GM19025 (cell line): ENCODE measurements around the gene LSG1.
"Not testable (repeated sequence)": the region's sequence is repeated elsewhere in the genome, so short reads cannot be mapped to it uniquely, and the experiment has no call there.

Source experiments
- ATAC-seq: cut with Tn5 transposase; IDR thresholded peaks from one replicate; pipeline ENCODE4 v1.9.1; 2021; ENCODE audit warnings: mild to moderate bottlenecking, low read depth, moderate library complexity; ENCODE audit not compliant: unreplicated experiment

The LSG1 gene

GRCh38 chr3:194619741-194620140, 52.2 kb downstream of the LSG1 start:
- ATAC-seq: no peak

DNA sequence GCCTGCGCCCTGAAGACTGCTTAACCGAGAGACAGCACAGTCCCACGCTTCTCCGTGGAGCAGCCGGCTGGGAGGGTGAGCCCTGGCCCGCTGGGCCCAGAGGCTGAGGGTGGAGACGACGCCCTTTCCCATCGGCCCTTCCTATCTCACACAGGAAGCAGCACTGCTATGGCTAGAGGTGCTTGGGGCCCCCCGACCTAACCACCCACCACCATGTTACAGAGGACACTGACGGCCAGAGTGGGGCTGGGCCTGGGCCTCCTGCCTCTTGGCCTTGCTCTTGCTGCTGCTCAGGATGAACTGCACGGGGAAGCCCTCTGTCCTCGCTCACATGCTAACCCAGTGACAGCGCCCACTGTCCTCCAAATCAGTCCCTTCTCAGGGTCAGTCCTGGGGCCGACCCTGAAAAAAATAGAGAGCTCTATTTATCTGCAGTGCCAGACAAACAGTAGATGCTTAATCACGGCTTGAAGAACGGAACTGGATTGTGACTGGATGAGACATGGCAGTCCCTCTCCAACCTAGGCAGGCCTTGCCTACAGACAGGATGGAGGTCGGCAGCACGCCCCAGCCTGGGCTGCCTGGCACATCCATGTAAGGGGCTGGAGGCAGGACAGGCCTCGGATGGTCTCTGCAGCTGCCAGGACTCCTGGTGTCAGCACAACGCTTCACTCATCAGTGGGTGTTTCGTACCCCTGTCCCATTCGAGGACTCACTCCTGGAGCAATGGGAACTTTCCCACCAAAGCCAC, 53.0 kb downstream of the LSG1 start:
- no peak for ATAC-seq

DNA sequence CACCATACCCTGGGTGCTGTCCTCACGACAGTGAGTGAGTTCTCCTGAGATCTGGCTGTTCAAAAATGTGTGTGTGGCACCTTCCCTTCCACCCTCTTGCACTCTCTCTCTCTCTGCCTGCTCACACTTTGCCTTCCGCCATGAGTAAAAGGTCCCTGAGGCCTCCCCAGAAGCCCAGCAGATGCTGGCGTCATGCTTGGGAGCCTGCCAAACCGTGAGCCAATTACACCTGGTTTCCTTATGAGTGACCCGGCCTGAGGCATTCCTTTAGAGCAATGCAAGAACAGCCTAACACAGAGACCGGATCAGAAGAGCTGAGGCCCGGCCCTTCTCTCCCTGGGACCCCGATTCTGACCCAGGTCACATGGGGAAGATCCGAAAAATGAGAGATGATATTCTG, 54.2 kb downstream of the LSG1 start:
- no peak for ATAC-seq

DNA sequence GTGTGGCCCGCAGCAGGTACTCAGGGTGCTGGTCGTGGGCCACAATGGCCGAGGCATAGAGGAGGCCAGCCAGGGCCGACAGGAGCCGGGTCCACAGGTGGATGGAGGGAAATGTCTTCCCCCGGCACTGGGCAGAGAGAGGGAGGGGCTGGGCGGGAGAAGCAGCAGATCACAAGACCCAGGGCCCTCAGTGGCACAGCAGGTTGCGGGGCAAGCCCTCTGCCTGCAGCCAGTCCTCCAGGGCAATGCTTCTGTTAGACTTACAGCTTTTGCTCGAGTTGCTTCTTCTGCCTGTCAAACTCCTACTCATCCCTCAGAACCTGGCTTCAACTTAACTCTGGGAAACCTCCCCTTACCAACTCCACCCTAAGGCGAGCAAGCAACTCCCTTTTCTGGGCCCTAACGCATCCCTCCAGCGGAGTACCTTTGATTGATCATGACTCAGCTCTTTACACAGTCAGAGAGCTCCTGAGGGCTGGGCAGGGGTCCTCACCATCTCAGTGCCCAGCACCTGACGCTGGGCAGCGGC, 54.8 kb downstream of the LSG1 start:
- no peak for ATAC-seq

DNA sequence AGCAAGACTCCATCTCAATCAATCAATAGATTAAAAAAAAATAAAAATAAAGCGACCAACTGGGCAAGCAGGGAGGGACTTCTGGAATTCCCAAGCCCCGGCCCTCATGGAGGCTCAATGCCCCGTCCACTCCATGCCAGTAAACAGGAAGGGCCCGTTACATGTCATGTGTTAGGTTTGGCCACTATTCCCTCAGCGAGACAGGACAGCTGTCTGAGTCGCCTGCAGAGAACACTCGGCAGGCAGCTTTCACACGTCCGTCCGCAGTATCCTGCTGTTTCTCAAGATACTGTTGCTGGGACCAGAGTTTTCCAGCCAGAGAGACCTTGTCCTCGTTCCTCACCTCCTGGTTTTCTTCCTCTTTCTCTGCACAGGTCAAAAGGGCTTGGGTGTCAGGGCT, 56.8 kb downstream of the LSG1 start:
- ATAC-seq: no peak

DNA sequence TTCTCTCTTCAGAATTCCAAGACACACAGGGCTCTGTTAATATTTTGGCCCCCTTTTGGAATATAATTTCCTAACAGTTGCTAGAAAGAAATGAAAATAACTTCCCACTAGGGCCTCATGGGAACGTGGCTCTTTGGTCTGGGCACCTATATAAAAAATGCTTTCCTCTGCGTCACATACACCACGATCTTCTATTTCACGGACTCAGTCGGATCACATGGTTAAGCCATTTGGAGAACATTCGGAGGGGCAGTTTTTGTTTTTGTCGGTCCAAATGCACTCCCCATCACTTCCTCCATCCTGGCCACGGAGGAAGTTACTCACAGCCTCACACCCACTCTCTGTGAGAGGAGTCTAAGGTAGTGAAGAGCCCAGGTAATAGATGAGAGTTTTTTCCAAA, 59.8 kb downstream of the LSG1 start:
- ATAC-seq: no peak

GRCh38 chr3:194610689-194611088, 61.3 kb downstream of the LSG1 start:
- ATAC-seq: no peak

DNA sequence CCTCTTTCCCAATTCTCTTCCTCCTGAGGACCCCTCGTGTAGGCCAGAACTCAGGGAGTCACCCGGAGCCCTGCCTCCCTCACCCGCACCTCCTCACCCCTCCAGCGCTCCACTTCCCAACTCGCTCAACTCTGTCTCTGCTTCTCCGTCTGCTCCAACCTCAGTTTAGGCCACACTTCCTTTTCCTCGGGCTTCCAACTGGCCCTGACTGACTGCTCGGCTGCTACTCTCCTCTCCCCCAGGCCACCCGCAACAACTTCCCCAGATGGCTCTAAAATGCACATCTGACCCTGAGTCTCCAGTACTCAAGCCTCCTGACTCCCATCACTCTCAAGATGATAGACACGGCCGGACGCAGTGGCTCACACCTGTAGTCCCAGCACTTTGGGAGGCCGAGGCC, 62.4 kb downstream of the LSG1 start:
- ATAC-seq: no peak

GRCh38 chr3:194608981-194609380, 63.0 kb downstream of the LSG1 start:
- no peak for ATAC-seq

DNA sequence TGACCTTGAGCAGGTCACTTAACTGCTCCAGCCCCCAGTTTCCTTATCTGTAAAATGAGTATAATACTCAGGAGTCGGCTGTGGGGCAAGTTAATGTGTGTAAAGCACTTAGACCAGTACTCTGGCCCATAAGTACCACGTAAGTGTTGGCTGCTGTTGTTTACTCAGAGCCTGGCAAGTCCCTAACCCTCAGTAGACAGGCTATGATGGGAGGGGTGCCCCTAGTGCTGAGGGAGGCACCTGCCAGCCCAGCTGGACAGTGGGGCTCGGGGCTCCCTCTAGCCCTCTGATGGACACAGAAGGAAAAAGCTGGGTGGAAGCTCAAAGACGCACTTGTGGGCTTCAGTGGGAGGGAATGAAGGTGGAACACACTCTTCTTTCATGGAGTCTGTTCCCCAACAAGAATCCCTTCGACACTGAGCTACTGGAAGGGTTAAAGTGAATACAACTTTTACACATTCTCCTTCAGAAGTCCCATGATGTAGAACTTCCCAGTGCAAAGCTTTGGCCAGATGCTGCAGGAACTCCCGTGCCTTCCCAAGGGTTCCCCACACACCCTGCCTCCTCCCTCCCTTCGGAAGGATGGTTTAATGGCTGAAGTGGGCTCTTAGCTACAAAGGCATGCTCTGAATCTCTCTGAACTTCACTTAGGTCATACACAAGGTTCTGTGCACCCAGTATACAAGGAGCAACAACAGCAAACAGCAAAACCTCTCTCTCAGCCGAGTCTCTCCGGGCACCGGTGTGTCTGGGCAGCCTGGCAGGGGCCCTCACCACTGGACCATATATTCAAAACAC, 64.2 kb downstream of the LSG1 start:
- ATAC-seq: no peak

GRCh38 chr3:194606941-194607340, 65.0 kb downstream of the LSG1 start:
- ATAC-seq: no peak

DNA sequence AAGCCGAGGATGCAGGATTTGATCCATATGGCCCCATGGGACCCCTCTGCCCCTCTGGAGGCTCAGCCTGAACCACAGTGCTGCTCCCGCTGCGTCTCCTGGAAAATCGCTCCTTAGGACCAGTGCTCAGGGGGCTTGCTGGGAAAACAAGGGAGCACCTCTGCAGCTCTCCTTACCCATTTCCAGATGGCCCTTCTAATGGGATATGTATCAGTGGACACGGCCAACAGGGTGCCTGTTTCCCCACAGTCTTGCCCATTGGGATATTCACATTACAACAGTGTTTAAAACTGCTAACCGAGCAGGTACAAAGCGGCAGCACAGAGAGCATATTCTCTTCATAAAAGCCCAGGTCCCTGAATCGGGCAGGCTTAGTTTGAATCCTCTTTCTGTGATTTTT, 65.8 kb downstream of the LSG1 start:
- no peak for ATAC-seq

DNA sequence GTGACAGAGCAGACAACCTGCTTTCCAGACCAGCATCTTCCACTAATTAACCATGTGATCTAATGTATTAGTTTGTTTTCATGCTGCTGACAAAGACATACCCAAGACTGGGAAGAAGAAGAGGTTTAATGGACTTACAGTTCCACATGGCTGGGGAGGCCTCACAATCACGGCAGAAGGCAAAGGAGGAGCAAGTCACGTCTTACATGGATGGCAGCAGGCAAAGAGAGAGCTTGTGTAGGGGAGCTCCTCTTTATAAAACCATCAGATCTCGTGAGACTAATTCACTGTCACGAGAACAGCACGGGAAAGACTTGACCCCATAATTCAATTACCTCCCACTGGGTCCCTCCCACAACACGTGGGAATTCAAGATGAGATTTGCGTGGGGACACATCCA, 66.7 kb downstream of the LSG1 start:
- ATAC-seq: not testable (repeated sequence)

DNA sequence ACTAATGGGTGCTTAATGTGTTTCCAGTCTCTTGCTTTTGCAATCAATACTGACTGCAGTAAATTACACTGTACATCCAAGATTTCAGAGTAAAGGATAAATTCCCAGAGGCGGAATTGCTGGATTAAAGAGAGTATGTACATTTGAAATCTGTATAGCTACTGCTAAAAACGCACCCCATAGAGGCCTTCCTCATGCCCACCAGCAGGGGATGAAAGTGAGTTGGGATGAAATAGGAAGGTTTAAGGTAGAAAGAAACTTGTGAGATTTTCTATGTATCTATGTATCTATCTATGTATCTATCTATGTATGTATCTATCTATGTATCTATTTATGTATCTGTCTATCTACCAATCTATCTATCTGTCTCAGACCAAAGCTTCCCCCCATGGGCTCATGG, 67.2 kb downstream of the LSG1 start:
- no peak for ATAC-seq

DNA sequence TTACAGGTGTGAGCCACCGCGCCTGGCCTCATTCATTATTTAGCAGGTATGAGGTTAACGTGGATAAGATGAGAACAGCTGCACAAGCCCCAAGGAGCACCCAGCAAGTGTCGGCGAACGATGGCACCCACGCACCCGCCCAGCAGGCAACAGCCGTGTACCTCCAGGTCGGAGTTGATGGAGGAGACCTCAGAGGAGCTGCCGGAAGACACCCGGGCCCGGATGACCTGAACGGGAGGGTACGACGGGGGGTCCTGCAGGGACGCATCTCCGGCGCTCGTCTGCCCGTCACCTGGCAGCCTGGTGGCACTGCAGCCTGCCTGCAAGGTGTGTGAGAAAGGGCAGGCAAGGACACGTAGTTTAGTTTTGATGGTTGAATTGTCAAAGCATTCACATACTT, 67.9 kb downstream of the LSG1 start:
- no peak for ATAC-seq

DNA sequence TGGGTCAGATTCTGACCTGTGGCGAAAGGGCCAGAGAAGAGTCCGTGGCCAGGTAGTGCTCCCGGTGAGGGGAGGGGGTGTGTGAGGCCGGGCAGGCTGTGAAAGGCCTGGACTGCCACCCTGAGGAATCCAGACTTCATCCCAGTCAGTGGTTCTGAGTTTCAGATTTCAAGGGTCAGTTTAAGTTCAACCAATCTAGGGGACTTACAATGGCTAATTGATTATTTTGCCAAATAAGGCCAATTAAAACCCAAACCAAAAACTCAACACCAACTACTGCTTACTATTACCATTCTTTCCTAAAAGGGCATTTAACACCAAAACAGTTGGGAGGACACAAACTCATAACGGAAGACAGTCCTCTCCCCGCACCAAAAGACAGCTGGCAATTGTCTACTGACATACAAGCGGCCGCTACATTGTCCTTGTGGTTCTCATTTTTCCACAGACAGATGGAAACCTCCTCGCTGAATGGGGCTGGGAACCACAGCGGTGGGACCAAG, 69.3 kb downstream of the LSG1 start:
- no peak for ATAC-seq

- ATAC-seq: no peak
Observed at GRCh38 chr3:194598771-194599557, 73.0 kb downstream of the LSG1 start.

DNA sequence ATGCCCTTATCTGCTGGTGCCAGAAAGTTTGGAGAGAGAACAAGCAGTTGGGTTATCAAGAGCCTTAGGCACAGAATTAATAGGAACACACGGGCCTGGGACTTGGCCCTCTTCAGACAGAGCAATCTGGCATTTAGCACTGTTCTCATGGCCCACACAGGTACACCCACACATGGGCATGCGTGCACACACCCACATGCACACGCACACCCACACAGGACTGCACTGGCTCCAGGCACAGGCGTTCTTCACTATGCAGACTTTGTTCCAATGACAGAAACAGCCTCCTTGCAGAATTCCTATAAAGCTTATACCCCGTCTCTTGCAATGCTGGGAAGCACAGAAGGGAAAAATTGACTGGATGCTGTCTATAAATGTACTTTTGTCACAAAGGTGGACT, 75.1 kb downstream of the LSG1 start:
- ATAC-seq: no peak

- no peak for ATAC-seq
Observed at GRCh38 chr3:194592798-194593752, 78.9 kb downstream of the LSG1 start.
